HG03045 (cell line): Measurements from ENCODE around the gene DPM1.

Source experiments
- ATAC-seq: cut with Tn5 transposase; IDR thresholded peaks from one replicate; pipeline ENCODE4 v1.9.1; 2021; ENCODE audit warnings: mild to moderate bottlenecking, moderate library complexity; ENCODE audit not compliant: unreplicated experiment

DPM1 gene

GRCh38 chr20:50900261-50900660, 58.1 kb downstream of the DPM1 start:
- no peak for ATAC-seq

- no peak for ATAC-seq
Measured at GRCh38 chr20:50898475-50898874, 59.9 kb downstream of the DPM1 start.

DNA sequence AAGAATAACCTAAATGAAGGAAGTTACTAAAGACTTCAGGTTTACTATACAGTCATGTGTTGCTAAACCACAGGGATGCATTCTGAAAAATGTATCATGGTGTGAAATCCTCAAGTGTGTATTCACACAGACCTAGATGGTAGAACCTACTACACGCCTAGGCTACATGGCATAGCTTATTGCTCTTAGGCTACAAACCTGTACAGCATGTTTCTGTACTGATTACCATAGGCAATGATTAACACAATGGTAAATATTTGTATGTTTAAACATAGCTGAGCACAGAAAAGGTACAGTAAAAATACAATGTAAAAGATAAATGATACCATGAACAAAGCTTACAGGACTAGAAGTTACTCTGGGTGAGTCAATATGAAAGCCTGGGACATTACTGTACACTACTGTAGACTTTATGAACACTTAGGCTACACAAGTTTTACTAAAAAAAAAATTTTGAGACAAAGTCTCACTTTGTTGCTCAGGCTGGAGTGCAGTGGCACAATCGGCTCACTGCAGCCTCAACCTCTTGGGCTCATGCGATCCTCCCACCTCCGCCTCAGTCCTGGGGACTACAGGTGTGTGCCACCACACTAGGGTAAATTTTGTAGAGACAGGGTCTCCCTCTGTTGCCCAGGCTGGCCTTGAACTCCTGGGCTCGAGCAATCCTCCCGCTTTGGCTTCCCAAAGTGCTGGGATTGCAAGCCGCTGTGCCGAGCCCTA, 63.1 kb downstream of the DPM1 start:
- ATAC-seq, result no peak

DNA sequence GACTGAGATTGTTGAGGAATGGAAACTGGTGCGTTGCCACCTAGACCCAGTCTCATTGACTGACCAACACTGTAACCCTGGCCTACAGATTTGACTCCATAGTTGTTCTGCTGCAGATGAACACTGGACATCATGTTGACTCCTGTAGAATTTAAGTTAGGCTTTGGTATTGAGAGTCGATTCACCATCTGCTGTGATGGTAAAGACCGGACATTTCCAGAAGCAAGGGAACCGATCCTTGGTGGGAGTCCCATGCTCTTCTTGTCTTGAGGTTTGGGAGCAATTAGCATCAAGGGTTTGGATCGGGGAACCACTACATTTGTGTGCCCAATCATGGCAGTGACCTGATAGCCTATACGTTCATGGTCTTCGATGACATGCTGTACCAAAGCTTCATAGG, 64.7 kb downstream of the DPM1 start:
- no peak for ATAC-seq

GRCh38 chr20:50892394-50892793, 65.9 kb downstream of the DPM1 start:
- ATAC-seq, result no peak

- no peak for ATAC-seq
Measured at GRCh38 chr20:50891138-50891537, 67.2 kb downstream of the DPM1 start.

DNA sequence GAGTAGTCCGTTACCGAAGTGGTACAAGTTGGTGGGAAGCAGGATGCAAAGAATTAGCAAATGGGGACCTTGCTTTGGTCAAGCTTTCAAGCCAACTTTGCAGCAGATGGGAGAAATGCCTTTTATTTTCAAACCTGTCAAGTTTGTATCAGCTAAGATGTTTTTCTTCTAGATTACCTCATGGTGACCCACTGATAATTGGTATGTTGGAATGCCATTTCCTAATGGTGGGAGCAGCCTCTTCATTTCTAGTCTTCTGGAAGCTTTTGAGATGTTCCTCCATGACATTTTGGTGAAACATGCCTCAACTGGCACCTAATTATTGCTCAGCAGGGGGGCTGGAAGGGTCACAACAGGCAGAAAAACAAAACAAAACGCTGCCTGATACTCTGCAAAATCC, 70.8 kb downstream of the DPM1 start:
- no peak for ATAC-seq

- ATAC-seq, result no peak
Measured at GRCh38 chr20:50886184-50886790, 72.0 kb downstream of the DPM1 start.

- ATAC-seq, result no peak
Measured at GRCh38 chr20:50885781-50886180, 72.6 kb downstream of the DPM1 start.

DNA sequence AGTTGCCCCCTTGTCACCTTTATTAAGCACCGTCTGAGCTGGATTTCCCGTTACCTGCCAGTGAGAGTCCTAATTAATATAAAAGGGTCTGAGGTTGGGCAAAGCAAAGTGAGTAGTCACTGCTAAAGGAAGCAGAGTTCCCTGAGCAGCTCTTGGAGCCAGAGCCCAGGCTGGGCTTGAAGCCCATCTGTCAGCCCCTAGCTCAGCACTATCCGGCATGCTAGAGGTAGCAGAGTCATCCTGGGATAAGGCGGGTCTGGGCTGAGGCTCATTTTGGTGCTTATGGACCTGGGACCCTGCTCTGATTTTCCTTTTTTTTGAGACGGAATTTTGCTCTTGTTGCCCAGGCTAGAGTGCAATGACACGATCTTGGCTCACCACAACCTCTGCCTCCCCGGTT, 73.3 kb downstream of the DPM1 start:
- ATAC-seq, result no peak
